Activated naive CD8-positive, alpha-beta T cell (primary cell): Measurements from ENCODE around the gene OR52M1.

ENCODE experiments used
- H3K27ac Mint-ChIP-seq: one replicate; pipeline ENCODE4 v1.8.0; 2021; ENCODE audit warnings: mixed read lengths
- H3K27me3 Mint-ChIP-seq: one replicate; pipeline ENCODE4 v1.8.0; 2021; ENCODE audit warnings: mixed read lengths
- H3K36me3 Mint-ChIP-seq: one replicate; pipeline ENCODE4 v1.8.0; 2021; ENCODE audit warnings: mixed read lengths
- H3K4me1 Mint-ChIP-seq: one replicate; pipeline ENCODE4 v1.8.0; 2021; ENCODE audit warnings: low read depth, mixed read lengths
- H3K4me3 Mint-ChIP-seq: one replicate; pipeline ENCODE4 v1.8.0; 2021; ENCODE audit warnings: mild to moderate bottlenecking, mixed read lengths
- H3K9me3 Mint-ChIP-seq: one replicate; pipeline ENCODE4 v1.8.0; 2021; ENCODE audit warnings: low read depth, mixed read lengths

OR52M1 gene

DNA sequence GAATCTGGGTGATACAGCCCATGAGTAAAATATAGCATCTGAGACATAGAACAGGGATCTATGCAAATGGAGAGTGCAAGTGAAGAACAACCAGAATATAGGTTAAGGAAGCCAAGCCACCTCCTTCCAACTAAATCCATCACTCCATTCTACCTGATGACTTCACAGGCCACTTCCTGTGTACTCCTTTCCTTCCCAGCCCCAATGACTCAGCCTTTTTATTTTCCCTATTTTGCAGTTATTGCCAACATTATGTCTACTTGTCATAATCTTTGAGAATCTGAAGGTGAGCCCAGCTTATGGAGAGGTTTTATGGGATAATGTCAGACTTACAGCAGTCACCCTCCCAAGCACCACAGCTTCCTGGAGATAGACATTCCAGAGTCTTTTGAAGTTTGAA lies 1.4 kb upstream of the OR52M1 start:
- Mint-ChIP-seq H3K36me3 (no peaks in the 10 kb centered on the region), H3K4me3 (no peak overlapping the region), H3K27ac (no peak overlapping the region), H3K9me3 (no peaks in the 10 kb centered on the region), H3K4me1 (no peaks in the 10 kb centered on the region), H3K27me3 (no peaks in the 10 kb centered on the region)

DNA sequence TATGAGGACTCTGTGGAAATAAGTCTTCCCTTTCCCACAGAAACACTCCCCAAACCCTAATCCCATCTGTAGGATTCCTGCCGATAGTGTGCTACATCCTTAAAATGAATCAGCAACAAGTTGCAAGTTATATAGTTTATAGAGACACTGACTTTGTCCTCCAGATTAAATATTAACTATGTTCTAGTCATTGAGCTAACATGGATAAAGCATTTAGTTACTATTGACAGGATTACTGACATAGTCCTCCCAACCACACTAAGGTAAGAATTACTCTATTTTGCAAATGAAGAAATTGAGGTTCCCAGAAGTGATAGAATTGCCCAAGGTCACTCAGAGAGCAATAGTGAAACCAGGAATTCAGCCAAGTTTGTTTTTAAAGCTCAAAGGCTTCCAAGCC lies 1.9 kb downstream of the OR52M1 start:
- H3K4me1 Mint-ChIP-seq, result no peaks in the 10 kb centered on the region
- H3K9me3 Mint-ChIP-seq, result no peaks in the 10 kb centered on the region
- no peaks in the 10 kb centered on the region for H3K36me3 Mint-ChIP-seq
- H3K27me3 Mint-ChIP-seq, result peaks cover 4% of the 10 kb centered on the region
- no peak overlapping the region for H3K27ac Mint-ChIP-seq
- H3K4me3 Mint-ChIP-seq, result no peak overlapping the region

- Mint-ChIP-seq H3K9me3 (no peaks in the 10 kb centered on the region), H3K4me1 (no peaks in the 10 kb centered on the region), H3K27ac (no peak overlapping the region), H3K27me3 (peaks cover 4% of the 10 kb centered on the region), H3K4me3 (no peak overlapping the region), H3K36me3 (no peaks in the 10 kb centered on the region)
These were observed 2.4 kb downstream of the OR52M1 start for GRCh38 chr11:4547416-4547815.

- Mint-ChIP-seq H3K27ac (no peak overlapping the region), H3K36me3 (no peaks in the 10 kb centered on the region), H3K9me3 (no peaks in the 10 kb centered on the region), H3K4me1 (no peaks in the 10 kb centered on the region), H3K4me3 (no peak overlapping the region), H3K27me3 (peaks cover 11% of the 10 kb centered on the region)
These were observed 6.5 kb downstream of the OR52M1 start for GRCh38 chr11:4551346-4551979.

DNA sequence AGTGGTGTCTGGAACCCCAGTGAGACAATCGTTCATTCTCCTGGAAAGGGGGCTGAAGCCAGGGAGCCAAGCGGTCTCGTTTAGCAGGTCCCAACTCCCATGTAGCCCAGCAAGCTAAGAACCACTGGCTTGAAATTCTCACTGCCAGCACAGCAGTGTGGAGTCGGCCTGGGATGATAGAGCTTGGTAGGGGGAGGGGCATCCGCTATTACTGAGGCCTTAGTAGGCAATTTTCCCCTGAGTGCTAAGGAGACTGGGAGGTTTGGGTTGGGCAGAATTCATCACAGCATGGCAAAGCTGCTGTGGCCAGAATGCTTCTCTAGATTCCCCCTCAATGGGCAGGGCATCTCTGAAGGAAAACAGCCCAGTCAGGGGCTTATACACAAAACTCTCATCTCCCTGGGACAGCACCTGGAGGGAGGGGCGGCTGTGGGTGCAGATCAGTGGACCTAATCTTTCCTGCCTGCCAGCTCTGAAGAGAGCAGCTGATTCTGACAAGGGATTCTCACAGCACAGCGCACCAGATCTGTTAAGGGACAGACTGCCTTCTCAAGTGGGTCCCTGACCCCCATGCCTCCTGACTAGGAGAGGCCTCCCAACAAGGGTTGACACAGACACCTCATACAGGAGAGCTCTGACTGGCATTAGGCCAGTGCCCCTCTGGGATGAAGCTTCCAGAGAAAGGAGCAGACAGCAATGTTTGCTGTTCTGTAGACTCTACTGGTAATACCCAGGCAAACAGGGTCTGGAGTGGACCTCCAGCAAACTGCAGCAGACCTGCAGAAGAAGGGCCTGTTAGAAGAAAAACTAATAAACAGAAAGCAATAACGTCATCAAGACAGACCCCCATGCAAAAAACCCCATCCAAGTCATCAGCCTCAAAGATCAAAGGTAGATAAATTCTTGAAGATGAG lies 14.8 kb downstream of the OR52M1 start:
- Mint-ChIP-seq H3K27me3 (peaks cover 13% of the 10 kb centered on the region), H3K9me3 (peaks cover 6% of the 10 kb centered on the region), H3K4me3 (no peak overlapping the region), H3K4me1 (no peaks in the 10 kb centered on the region), H3K36me3 (no peaks in the 10 kb centered on the region), H3K27ac (no peak overlapping the region)

- Mint-ChIP-seq H3K4me1 (no peaks in the 10 kb centered on the region), H3K36me3 (no peaks in the 10 kb centered on the region), H3K27ac (no peak overlapping the region), H3K4me3 (no peak overlapping the region), H3K27me3 (peaks cover 13% of the 10 kb centered on the region), H3K9me3 (peaks cover 6% of the 10 kb centered on the region)
These were observed 15.5 kb downstream of the OR52M1 start for GRCh38 chr11:4560467-4560866.

- Mint-ChIP-seq H3K4me1 (no peaks in the 10 kb centered on the region), H3K36me3 (no peaks in the 10 kb centered on the region), H3K27ac (no peak overlapping the region), H3K27me3 (peaks cover 11% of the 10 kb centered on the region), H3K4me3 (no peak overlapping the region), H3K9me3 (peaks cover 6% of the 10 kb centered on the region)
These were observed 20.4 kb downstream of the OR52M1 start for GRCh38 chr11:4565371-4565770.

- no peak overlapping the region for H3K4me3 Mint-ChIP-seq
- H3K36me3 Mint-ChIP-seq, result no peaks in the 10 kb centered on the region
- H3K4me1 Mint-ChIP-seq, result no peaks in the 10 kb centered on the region
- H3K27ac Mint-ChIP-seq, result no peak overlapping the region
- H3K27me3 Mint-ChIP-seq, result peaks cover 6% of the 10 kb centered on the region
- H3K9me3 Mint-ChIP-seq, result peaks cover 3% of the 10 kb centered on the region
These were observed 24.1 kb downstream of the OR52M1 start for GRCh38 chr11:4569075-4569474.

GRCh38 chr11:4576880-4577279 lies 31.9 kb downstream of the OR52M1 start:
- Mint-ChIP-seq H3K4me1 (peaks cover 5% of the 10 kb centered on the region), H3K9me3 (no peaks in the 10 kb centered on the region), H3K36me3 (no peaks in the 10 kb centered on the region), H3K4me3 (no peak overlapping the region), H3K27ac (no peak overlapping the region), H3K27me3 (peaks cover 18% of the 10 kb centered on the region)

DNA sequence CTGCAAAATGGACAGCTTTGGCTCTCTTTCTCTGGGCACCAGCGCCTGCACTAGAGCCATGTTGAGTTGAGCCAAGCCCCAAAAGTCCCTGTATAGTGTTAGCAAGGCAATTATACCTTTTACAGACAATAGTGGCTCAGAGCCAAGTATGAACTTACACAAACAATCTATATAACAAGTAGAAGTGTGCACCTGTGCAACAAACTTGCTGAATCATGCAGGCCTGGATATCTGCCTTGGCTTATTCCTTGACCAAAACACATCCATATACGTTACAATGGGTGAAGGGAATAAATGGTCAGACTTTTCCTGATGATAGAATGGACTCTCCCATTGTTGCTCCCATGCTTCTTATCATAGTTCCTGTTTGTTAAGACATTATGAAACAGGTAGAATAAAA lies 32.8 kb downstream of the OR52M1 start:
- H3K4me3 Mint-ChIP-seq, result no peak overlapping the region
- peaks cover 21% of the 10 kb centered on the region for H3K27me3 Mint-ChIP-seq
- no peak overlapping the region for H3K27ac Mint-ChIP-seq
- peaks cover 2% of the 10 kb centered on the region for H3K36me3 Mint-ChIP-seq
- no peaks in the 10 kb centered on the region for H3K9me3 Mint-ChIP-seq
- H3K4me1 Mint-ChIP-seq, result peaks cover 5% of the 10 kb centered on the region

GRCh38 chr11:4578624-4579023 lies 33.6 kb downstream of the OR52M1 start:
- Mint-ChIP-seq H3K27me3 (peaks cover 25% of the 10 kb centered on the region), H3K4me1 (peaks cover 5% of the 10 kb centered on the region), H3K27ac (no peak overlapping the region), H3K4me3 (no peak overlapping the region), H3K9me3 (no peaks in the 10 kb centered on the region), H3K36me3 (peaks cover 3% of the 10 kb centered on the region)

DNA sequence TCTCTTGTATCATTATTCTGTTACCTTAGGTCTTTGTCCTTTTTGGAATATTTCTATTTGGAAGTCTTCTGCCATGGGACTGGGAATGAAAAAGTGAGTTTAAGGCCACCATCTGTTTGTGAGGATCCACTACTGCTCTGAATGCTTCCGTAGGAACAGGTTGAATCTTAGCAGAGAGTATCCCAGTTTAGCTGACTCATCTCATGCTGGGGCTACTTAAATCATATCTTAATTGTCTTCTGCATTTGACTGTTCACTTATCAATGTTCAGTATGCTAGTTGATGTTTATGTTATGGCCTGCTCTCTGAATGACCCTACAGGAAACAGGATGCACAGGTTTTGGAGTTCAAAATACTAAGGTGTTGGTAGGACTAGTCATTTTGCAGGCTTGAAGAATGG lies 35.1 kb downstream of the OR52M1 start:
- H3K9me3 Mint-ChIP-seq, result no peaks in the 10 kb centered on the region
- no peak overlapping the region for H3K4me3 Mint-ChIP-seq
- peaks cover 29% of the 10 kb centered on the region for H3K27me3 Mint-ChIP-seq
- no peak overlapping the region for H3K27ac Mint-ChIP-seq
- H3K4me1 Mint-ChIP-seq, result peaks cover 5% of the 10 kb centered on the region
- peaks cover 3% of the 10 kb centered on the region for H3K36me3 Mint-ChIP-seq

DNA sequence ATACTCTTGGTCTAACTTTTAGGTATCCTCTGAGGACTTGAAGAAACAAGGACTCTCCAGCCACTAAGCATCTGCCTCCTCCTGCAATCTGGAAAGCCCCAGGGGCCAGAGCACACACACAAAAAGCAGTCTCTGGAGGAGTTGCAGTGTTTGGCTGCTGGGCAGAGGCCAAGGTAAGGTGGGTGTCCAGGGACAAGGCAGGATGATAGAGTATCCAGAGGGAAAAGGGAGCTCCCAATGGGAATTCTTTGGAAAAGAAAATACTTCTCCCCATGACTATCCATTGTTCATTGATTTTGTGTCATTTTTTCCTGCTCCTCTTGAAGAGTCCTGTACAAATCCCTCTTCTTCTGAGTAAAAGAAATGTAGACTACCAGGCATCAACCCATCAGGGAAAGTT lies 36.5 kb downstream of the OR52M1 start, which contains the start of gene OR52I2:
Gene OR52I2 (plus strand): TSS at position 301 of the 400 bp plus-strand sequence.
- Mint-ChIP-seq H3K9me3 (no peaks in the 10 kb centered on the region), H3K4me1 (no peaks in the 10 kb centered on the region), H3K27ac (no peak within 1 kb of the TSS), H3K4me3 (no peak within 1 kb of the TSS), H3K27me3 (peaks cover 33% of the 10 kb centered on the region), H3K36me3 (peaks cover 3% of the 10 kb centered on the region)

- Mint-ChIP-seq H3K36me3 (peaks cover 3% of the 10 kb centered on the region), H3K27ac (no peak overlapping the region), H3K27me3 (peaks cover 14% of the 10 kb centered on the region), H3K4me1 (no peaks in the 10 kb centered on the region), H3K4me3 (no peak overlapping the region), H3K9me3 (no peaks in the 10 kb centered on the region)
These were observed 44.0 kb downstream of the OR52M1 start for GRCh38 chr11:4589017-4589416.

DNA sequence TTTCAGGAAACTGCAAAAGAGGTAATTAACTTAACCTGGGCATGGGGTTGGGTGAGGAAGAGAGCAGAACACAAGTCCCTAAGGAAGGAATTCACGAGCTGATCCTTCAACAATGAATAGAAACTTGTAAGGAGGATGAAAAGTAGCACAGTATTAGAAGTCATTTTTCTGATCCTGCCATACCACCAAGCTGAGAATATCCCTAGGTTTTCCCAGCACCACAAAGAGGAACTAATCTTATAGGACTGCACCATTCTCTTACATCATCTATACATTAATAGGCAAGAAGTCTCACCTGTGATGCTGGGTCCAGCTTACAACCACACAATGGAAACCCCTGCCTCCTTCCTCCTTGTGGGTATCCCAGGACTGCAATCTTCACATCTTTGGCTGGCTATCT lies 48.7 kb downstream of the OR52M1 start, which contains the start of gene OR52I1:
Gene OR52I1 (plus strand): TSS at position 301 of the 400 bp plus-strand sequence. CDS start 0 bp downstream, at position 301.
- H3K4me3 Mint-ChIP-seq, result no peak within 1 kb of the TSS
- no peaks in the 10 kb centered on the region for H3K4me1 Mint-ChIP-seq
- no peaks in the 10 kb centered on the region for H3K27me3 Mint-ChIP-seq
- peaks cover 14% of the 10 kb centered on the region for H3K36me3 Mint-ChIP-seq
- H3K9me3 Mint-ChIP-seq, result no peaks in the 10 kb centered on the region
- no peak within 1 kb of the TSS for H3K27ac Mint-ChIP-seq
